22Rv1 (cell line): Measurements from ENCODE around the gene YWHAG.
A peak's percentile ranks its signal among the peaks of the same experiment; 100 is the strongest.

ENCODE experiments used
- H3K27ac ChIP-seq: fragments of 450-650 bp; 2 replicates; pipeline ENCODE4 v1.5.1; 2017
- CTCF ChIP-seq: fragments of 450-650 bp; IDR thresholded peaks from 2 replicates; pipeline ENCODE4 v1.5.1; 2017; ENCODE audit warnings: mild to moderate bottlenecking
- ZFX ChIP-seq: fragments of 450-650 bp; IDR thresholded peaks from 2 replicates; pipeline ENCODE4 v1.6.1; 2017; ENCODE audit warnings: antibody characterized with exemption, borderline replicate concordance

The YWHAG gene

GRCh38 chr7:76359978-76360638 lies 1.3 kb upstream of the YWHAG start:
- TF ChIP-seq ZFX = no peak
- no peak for TF ChIP-seq CTCF
- peak overlapping the region; percentile 89 for H3K27ac ChIP-seq

- H3K27ac ChIP-seq = peak overlapping the region; percentile 89
Observed at GRCh38 chr7:76359111-76359977, 553 bp upstream of the YWHAG start.

DNA sequence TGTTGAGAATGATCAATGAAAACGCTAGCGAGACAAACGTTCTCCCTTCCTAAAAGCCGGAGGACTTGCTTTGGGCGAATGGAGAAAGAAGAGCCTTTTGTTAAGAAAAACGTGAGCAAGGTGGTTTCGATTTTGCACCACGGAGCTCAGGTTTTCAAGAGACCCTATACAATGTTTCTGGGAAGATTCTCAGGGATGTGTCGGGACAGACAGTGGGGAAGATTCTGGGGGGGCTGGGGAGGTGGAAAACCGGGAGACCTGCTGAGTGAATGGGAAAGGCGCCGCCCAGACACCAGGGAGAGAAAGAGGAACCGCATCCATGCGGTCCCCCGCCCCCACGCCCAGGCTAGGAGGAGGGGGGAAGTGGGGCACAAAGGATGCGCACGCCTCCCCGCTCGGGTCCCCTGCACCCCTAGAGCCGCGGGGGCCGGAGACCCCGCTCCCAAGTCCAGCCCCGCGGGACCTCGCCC lies 745 bp downstream of the YWHAG start:
- H3K27ac ChIP-seq = peak overlapping the region; percentile 89
- TF ChIP-seq ZFX = no peak
- TF ChIP-seq CTCF = no peak

More at GRCh38 chr7:76359111-76359977, 553 bp upstream of the YWHAG start:
- TF ChIP-seq CTCF (peak; percentile 85), ZFX (no peak)

- no peak for TF ChIP-seq CTCF
- no peak for TF ChIP-seq ZFX
- H3K27ac ChIP-seq = peak overlapping the region; percentile 89
Observed at GRCh38 chr7:76357475-76358010, 1.2 kb downstream of the YWHAG start.

DNA sequence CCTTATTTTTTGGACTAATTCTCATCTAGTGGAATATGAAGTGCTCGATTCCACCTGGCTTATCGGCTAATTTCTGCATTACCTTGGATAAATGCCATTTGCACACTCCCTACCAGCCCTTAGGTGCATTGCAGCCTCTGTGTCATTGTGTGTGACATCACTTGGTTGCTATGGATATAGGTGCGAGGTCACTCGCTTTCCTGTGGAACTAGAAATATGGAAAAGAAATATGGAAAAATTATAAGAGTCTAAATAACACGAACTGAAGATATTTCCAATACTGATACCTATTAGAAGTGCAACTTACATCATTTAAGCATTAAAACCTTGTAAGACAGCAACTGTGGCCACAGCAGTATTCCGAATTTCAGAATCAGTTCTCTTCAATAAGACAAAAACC lies 2.0 kb downstream of the YWHAG start:
- 0 out of 2 replicates have a peak, but pooled peaks have one; percentile 5 for TF ChIP-seq CTCF
- TF ChIP-seq ZFX = no peak
- peak overlapping the region; percentile 89; the same call in 1 of the 2 replicates for H3K27ac ChIP-seq

- TF ChIP-seq CTCF (no peak), ZFX (no peak)
- no peak overlapping the region for H3K27ac ChIP-seq
Observed at GRCh38 chr7:76356115-76356514, 2.7 kb downstream of the YWHAG start.
